WTC11 (cell line): ENCODE measurements around the gene SLC22A4. TPM values are rescaled to one million over a fixed set of nuclear protein-coding genes. Genes with fewer than 3 reads are reported as not detected.

Source experiments
- ATAC-seq: fragments of 200-7000 bp; cut with Tn5 transposase; 2 replicates; pipeline ENCODE4 v1.10.0; 2021; ENCODE audit warnings: mild to moderate bottlenecking, moderate library complexity
- CTCF ChIA-PET: fragments of 300-600 bp; sonication (Branson Sonifier 250); formaldehyde crosslinking; loops from one replicate; lab custom pipeline; 2021; ENCODE audit warnings: antibody characterized with exemption; lab: Charles Lee
- POLR2A ChIA-PET: fragments of 350-600 bp; sonication (Branson Sonifier 250); formaldehyde crosslinking; loops from one replicate; lab custom pipeline; 2021; ENCODE audit warnings: antibody characterized with exemption; lab: Charles Lee
- DNase-seq: peaks from one replicate; pipeline ENCODE4 v3.0.0; 2021; ENCODE audit warnings: low spot score
- H3K27ac Mint-ChIP-seq: 2 replicates; pipeline ENCODE4 v1.8.0; 2021; ENCODE audit warnings: mixed read lengths
- H3K27me3 Mint-ChIP-seq: 2 replicates; pipeline ENCODE4 v1.8.0; 2021; ENCODE audit warnings: low read depth, mild to moderate bottlenecking, moderate library complexity, mixed read lengths
- H3K36me3 Mint-ChIP-seq: 2 replicates; pipeline ENCODE4 v1.8.0; 2021; ENCODE audit warnings: mixed read lengths
- H3K4me1 Mint-ChIP-seq: 2 replicates; pipeline ENCODE4 v1.8.0; 2022; ENCODE audit warnings: mixed read lengths
- H3K4me3 Mint-ChIP-seq: 2 replicates; pipeline ENCODE4 v1.8.0; 2021; ENCODE audit warnings: mild to moderate bottlenecking, moderate library complexity, mixed read lengths
- H3K9me3 Mint-ChIP-seq: 2 replicates; pipeline ENCODE4 v1.8.0; 2021; ENCODE audit warnings: mixed read lengths
- FOXK1 ChIP-seq: sonication (generic); formaldehyde crosslinking; IDR thresholded peaks from 2 replicates; pipeline ENCODE4 v1.8.0; 2022; ENCODE audit warnings: mild to moderate bottlenecking, moderate library complexity, missing genetic modification reagents
- GRHL2 ChIP-seq: fragments of 250-450 bp; sonication (Bioruptor Pico); IDR thresholded peaks from 2 replicates; pipeline ENCODE4 v1.8.0; 2022; ENCODE audit warnings: mild to moderate bottlenecking, moderate library complexity; ENCODE audit not compliant: insufficient replicate concordance, severe bottlenecking
- NFATC4 ChIP-seq: fragments of 250-450 bp; sonication (Bioruptor Pico); IDR thresholded peaks from 2 replicates; pipeline ENCODE4 v1.9.0; 2021; ENCODE audit warnings: mild to moderate bottlenecking
- SOX15 ChIP-seq: fragments of 250-450 bp; sonication (Bioruptor Pico); IDR thresholded peaks from 2 replicates; pipeline ENCODE4 v1.9.0; 2021; ENCODE audit warnings: mild to moderate bottlenecking
- ZBTB21 ChIP-seq: sonication (generic); formaldehyde crosslinking; IDR thresholded peaks from 2 replicates; pipeline ENCODE4 v1.8.1; 2023; ENCODE audit warnings: mild to moderate bottlenecking, missing genetic modification reagents, borderline replicate concordance
- ZNF671 ChIP-seq: fragments of 250-450 bp; sonication (Bioruptor Pico); IDR thresholded peaks from 2 replicates; pipeline ENCODE4 v1.8.0; 2021; ENCODE audit warnings: mild to moderate bottlenecking
- total RNA-seq: library from RNA; stranded (reverse); gene quantifications from 3 replicates; pipeline ENCODE4 v1.2.3, GENCODE V29; 2021
- TF ChIP-seq, protein P1 (sequence below): fragments of 250-450 bp; sonication (Bioruptor Pico); IDR thresholded peaks from 2 replicates; pipeline ENCODE4 v1.8.0; 2021; ENCODE audit warnings: mild to moderate bottlenecking
- TF ChIP-seq, protein P2 (sequence below): sonication (generic); formaldehyde crosslinking; IDR thresholded peaks from 2 replicates; pipeline ENCODE4 v1.8.1; 2023; ENCODE audit warnings: mild to moderate bottlenecking, missing genetic modification reagents
- TF ChIP-seq, protein P3 (sequence below): sonication (generic); formaldehyde crosslinking; IDR thresholded peaks from 2 replicates; pipeline ENCODE4 v1.8.1; 2023; ENCODE audit warnings: mild to moderate bottlenecking, missing genetic modification reagents, borderline replicate concordance
- TF ChIP-seq, protein P4 (sequence below): sonication (generic); formaldehyde crosslinking; IDR thresholded peaks from 2 replicates; pipeline ENCODE4 v1.8.0; 2023; ENCODE audit warnings: missing genetic modification reagents
- TF ChIP-seq, protein P5 (sequence below): sonication (generic); formaldehyde crosslinking; IDR thresholded peaks from 2 replicates; pipeline ENCODE4 v1.8.0; 2022; ENCODE audit warnings: mild to moderate bottlenecking, missing genetic modification reagents

SLC22A4 gene
- total RNA-seq, 1 experiment from 2014 or later, result 0.35 TPM

DNA sequence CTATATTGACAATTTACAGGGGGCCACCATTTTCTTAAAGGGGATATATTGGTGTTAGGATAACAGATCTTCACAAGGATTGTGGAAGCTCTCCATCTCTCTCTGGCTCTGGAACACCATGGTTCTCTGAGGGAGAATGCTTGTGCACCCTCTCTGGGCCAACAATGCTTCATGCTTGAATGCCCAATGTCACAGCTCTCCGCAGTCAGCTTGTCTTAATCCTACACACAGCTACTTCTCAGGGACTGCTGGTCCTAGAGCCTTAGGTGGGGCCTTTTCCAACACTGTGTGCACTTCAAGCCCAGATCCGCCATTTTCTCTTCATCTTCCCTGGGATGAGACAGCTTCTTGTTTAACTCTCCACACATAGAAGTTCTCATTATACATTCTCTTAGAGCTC, 43.6 kb upstream of the SLC22A4 start (continued):
- TF ChIP-seq SOX15 (CRISPR knock-in tag) (no peak), ZNF671 (CRISPR knock-in tag) (no peak)
- TF ChIP-seq, protein P1, sequence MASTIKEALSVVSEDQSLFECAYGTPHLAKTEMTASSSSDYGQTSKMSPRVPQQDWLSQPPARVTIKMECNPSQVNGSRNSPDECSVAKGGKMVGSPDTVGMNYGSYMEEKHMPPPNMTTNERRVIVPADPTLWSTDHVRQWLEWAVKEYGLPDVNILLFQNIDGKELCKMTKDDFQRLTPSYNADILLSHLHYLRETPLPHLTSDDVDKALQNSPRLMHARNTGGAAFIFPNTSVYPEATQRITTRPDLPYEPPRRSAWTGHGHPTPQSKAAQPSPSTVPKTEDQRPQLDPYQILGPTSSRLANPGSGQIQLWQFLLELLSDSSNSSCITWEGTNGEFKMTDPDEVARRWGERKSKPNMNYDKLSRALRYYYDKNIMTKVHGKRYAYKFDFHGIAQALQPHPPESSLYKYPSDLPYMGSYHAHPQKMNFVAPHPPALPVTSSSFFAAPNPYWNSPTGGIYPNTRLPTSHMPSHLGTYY (CRISPR knock-in tag), result no peak
- TF ChIP-seq, protein P2, sequence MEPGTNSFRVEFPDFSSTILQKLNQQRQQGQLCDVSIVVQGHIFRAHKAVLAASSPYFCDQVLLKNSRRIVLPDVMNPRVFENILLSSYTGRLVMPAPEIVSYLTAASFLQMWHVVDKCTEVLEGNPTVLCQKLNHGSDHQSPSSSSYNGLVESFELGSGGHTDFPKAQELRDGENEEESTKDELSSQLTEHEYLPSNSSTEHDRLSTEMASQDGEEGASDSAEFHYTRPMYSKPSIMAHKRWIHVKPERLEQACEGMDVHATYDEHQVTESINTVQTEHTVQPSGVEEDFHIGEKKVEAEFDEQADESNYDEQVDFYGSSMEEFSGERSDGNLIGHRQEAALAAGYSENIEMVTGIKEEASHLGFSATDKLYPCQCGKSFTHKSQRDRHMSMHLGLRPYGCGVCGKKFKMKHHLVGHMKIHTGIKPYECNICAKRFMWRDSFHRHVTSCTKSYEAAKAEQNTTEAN, result no peak

DNA sequence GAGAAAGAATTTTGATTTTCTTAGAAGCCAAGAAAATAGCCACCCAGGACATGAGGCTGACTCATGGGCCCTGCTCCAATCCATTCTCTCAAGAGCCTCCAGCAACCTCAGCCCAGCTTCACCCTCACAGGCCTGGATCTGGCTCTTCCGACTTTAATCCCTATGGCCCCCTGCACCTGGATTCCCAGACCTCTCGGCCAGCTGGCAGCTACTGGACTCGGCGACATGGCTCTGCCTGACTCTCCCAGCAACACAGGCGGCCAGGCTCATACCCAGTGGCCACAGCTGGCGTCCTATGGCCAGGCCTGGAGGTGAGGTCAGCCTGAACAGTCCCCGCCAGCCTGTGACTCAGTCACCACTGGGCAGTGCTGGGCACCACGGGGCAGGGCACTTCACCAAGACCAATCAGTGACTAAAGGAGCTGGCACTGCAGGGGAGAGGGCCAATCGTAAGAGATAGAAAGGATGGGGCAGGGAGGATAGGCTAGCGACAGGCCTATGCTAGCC, 42.9 kb upstream of the SLC22A4 start:
- TF ChIP-seq, protein P3, sequence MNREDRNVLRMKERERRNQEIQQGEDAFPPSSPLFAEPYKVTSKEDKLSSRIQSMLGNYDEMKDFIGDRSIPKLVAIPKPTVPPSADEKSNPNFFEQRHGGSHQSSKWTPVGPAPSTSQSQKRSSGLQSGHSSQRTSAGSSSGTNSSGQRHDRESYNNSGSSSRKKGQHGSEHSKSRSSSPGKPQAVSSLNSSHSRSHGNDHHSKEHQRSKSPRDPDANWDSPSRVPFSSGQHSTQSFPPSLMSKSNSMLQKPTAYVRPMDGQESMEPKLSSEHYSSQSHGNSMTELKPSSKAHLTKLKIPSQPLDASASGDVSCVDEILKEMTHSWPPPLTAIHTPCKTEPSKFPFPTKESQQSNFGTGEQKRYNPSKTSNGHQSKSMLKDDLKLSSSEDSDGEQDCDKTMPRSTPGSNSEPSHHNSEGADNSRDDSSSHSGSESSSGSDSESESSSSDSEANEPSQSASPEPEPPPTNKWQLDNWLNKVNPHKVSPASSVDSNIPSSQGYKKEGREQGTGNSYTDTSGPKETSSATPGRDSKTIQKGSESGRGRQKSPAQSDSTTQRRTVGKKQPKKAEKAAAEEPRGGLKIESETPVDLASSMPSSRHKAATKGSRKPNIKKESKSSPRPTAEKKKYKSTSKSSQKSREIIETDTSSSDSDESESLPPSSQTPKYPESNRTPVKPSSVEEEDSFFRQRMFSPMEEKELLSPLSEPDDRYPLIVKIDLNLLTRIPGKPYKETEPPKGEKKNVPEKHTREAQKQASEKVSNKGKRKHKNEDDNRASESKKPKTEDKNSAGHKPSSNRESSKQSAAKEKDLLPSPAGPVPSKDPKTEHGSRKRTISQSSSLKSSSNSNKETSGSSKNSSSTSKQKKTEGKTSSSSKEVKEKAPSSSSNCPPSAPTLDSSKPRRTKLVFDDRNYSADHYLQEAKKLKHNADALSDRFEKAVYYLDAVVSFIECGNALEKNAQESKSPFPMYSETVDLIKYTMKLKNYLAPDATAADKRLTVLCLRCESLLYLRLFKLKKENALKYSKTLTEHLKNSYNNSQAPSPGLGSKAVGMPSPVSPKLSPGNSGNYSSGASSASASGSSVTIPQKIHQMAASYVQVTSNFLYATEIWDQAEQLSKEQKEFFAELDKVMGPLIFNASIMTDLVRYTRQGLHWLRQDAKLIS (CRISPR knock-in tag), result no peak
- TF ChIP-seq GRHL2 (CRISPR knock-in tag) (no peak), ZBTB21 (CRISPR knock-in tag) (no peak), FOXK1 (CRISPR knock-in tag) (no peak), NFATC4 (CRISPR knock-in tag) (no peak)
- TF ChIP-seq, protein P4, sequence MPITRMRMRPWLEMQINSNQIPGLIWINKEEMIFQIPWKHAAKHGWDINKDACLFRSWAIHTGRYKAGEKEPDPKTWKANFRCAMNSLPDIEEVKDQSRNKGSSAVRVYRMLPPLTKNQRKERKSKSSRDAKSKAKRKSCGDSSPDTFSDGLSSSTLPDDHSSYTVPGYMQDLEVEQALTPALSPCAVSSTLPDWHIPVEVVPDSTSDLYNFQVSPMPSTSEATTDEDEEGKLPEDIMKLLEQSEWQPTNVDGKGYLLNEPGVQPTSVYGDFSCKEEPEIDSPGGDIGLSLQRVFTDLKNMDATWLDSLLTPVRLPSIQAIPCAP (CRISPR knock-in tag), result no peak
- TF ChIP-seq, protein P5, sequence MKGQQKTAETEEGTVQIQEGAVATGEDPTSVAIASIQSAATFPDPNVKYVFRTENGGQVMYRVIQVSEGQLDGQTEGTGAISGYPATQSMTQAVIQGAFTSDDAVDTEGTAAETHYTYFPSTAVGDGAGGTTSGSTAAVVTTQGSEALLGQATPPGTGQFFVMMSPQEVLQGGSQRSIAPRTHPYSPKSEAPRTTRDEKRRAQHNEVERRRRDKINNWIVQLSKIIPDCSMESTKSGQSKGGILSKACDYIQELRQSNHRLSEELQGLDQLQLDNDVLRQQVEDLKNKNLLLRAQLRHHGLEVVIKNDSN (CRISPR knock-in tag), result no peak
- ATAC-seq (no peak), DNase-seq (no peak)
- Mint-ChIP-seq H3K36me3 (no peaks in the 10 kb centered on the region), H3K4me3 (no peak overlapping the region), H3K27ac (no peak overlapping the region), H3K4me1 (peaks cover 6% of the 10 kb centered on the region; the same call in 1 of the 2 replicates), H3K9me3 (no peaks in the 10 kb centered on the region), H3K27me3 (peaks cover 8% of the 10 kb centered on the region)
- CTCF ChIA-PET, result interaction anchor here (0.7 to 6.5 kb wide), 5 partner anchors 13 to 70 kb away, joined by 3 to 47 read pairs (median 5); partner anchors contain the start of gene P4HA2
- POLR2A ChIA-PET, result no interaction called here

DNA sequence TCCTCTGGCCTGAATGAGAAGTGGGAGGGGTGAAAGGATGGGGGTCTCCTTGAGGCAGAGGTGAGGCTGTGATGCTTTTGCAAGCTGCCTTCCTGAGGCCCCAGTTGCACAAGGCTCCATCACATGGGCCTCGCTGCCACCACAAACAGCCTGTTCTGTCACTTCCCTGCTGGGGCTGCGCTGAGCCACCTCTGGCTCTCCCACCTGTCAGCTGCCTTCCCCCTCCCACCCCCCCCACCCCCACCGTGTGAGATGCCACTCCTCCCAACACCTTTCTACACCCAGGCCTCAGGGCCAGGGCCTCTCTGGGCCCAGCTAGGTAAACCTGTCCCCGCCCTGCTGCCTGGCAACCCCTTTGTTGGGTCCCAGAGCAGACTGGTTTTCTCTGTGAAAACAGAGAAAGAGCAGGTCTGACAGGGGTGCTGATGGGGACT, 41.2 kb upstream of the SLC22A4 start:
- ATAC-seq, result no peak
- ChIA-PET POLR2A (no interaction called here), CTCF (interaction anchor here (6.5 kb wide), 1 partner anchor 15 kb away, joined by 47 read pairs; no protein-coding TSS in a partner anchor)
- Mint-ChIP-seq H3K4me1 (peaks cover 10% of the 10 kb centered on the region), H3K36me3 (no peaks in the 10 kb centered on the region), H3K9me3 (no peaks in the 10 kb centered on the region), H3K4me3 (no peak overlapping the region), H3K27ac (no peak overlapping the region), H3K27me3 (peaks cover 16% of the 10 kb centered on the region)
- no peak for DNase-seq
- TF ChIP-seq, protein P2, result no peak
